ENCODE data around the gene TRPC4AP.

The TRPC4AP gene

DNA sequence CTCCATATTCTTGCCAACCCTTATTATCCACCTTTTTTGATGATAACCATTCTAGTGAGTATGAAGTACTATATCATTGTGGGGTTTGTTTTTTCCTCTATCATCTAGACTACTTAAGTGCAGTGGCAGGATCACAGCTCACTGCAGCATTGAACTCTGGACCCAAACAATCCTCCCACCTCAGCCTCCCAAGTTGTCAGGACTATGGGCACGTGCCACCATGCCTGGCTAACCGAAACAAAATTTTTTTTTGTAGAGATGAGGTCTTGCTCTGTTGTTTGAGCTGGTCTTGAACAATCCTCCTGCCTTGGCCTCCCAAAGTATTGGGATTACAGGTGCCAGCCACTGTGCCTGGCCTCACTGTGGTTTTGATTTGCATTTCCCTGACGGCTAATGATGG lies 67.5 kb downstream of the TRPC4AP start:
- Histone ChIP-seq H3K36me3 (ENCODE audit: low read length) (peaks cover 6% of the 10 kb centered on the region; the same call in 1 of the 2 replicates), H2AFZ (ENCODE audit: low read depth, low read length, severe bottlenecking) (no peak overlapping the region), H4K20me1 (ENCODE audit: low read depth, low read length) (no peaks in the 10 kb centered on the region), H3K9ac (ENCODE audit: low read length) (no peak overlapping the region), H3K9me3 (ENCODE audit: insufficient read depth, low read length) (no peaks in the 10 kb centered on the region), H3K4me3 (ENCODE audit: insufficient read depth, low read length, poor library complexity, severe bottlenecking) (no peak overlapping the region), H3K4me2 (ENCODE audit: low read depth, low read length, poor library complexity, severe bottlenecking) (no peak overlapping the region), H3K27me3 (ENCODE audit: low read length) (no peaks in the 10 kb centered on the region), H3K79me2 (ENCODE audit: insufficient read depth, low read length) (no peaks in the 10 kb centered on the region), H3F3A (ENCODE audit: insufficient read depth) (0 out of 2 replicates have a peak, but pooled peaks cover 4% of the 10 kb centered on the region), H3K27ac (ENCODE audit: low read depth, low read length) (no peak overlapping the region), H3K9me2 (replicated peaks; ENCODE audit: insufficient read depth, low read length) (no peaks in the 10 kb centered on the region)
- TF ChIP-seq, protein P1, sequence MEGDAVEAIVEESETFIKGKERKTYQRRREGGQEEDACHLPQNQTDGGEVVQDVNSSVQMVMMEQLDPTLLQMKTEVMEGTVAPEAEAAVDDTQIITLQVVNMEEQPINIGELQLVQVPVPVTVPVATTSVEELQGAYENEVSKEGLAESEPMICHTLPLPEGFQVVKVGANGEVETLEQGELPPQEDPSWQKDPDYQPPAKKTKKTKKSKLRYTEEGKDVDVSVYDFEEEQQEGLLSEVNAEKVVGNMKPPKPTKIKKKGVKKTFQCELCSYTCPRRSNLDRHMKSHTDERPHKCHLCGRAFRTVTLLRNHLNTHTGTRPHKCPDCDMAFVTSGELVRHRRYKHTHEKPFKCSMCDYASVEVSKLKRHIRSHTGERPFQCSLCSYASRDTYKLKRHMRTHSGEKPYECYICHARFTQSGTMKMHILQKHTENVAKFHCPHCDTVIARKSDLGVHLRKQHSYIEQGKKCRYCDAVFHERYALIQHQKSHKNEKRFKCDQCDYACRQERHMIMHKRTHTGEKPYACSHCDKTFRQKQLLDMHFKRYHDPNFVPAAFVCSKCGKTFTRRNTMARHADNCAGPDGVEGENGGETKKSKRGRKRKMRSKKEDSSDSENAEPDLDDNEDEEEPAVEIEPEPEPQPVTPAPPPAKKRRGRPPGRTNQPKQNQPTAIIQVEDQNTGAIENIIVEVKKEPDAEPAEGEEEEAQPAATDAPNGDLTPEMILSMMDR (IDR thresholded peaks at IDR 0.05; ENCODE audit: insufficient read depth, low read length, poor library complexity, severe bottlenecking): no peak
- no peak for TF ChIP-seq EZH2phosphoT487 (conservative IDR thresholded peaks at IDR 0.05; ENCODE audit: low read length)

DNA sequence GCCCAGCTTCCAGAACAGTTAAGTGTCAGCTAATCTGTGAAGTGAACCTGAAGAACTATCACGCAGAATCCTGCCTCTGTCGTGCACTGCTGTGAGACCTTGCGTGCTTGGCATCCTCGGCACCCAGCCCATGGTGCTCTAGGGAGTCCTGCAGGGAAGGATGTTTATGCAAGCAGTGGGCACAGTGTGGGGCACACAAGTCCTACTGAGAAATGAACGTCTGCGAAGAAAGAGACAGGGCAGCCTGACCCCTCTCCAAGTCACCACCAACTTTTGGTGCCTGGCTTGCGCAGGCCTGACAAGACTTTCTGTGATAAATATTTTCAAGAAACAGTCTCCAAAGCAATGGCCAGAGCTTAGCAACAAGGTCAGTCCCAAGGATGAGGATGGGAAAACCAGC lies 69.0 kb downstream of the TRPC4AP start:
- H3K9ac ChIP-seq (ENCODE audit: low read length): no peak overlapping the region
- no peak overlapping the region for H3K27ac ChIP-seq (ENCODE audit: low read depth, low read length)
- H3F3A ChIP-seq (ENCODE audit: insufficient read depth): 0 out of 2 replicates have a peak, but pooled peaks cover 4% of the 10 kb centered on the region
- no peaks in the 10 kb centered on the region for H3K27me3 ChIP-seq (ENCODE audit: low read length)
- H3K4me2 ChIP-seq (ENCODE audit: low read depth, low read length, poor library complexity, severe bottlenecking): no peak overlapping the region
- H3K9me2 ChIP-seq (replicated peaks; ENCODE audit: insufficient read depth, low read length): no peaks in the 10 kb centered on the region
- peaks cover 6% of the 10 kb centered on the region; the same call in 1 of the 2 replicates for H3K36me3 ChIP-seq (ENCODE audit: low read length)
- H3K9me3 ChIP-seq (ENCODE audit: insufficient read depth, low read length): no peaks in the 10 kb centered on the region
- no peak overlapping the region for H3K4me3 ChIP-seq (ENCODE audit: insufficient read depth, low read length, poor library complexity, severe bottlenecking)
- H3K79me2 ChIP-seq (ENCODE audit: insufficient read depth, low read length): no peaks in the 10 kb centered on the region
- no peaks in the 10 kb centered on the region for H4K20me1 ChIP-seq (ENCODE audit: low read depth, low read length)
- TF ChIP-seq, protein P1 (IDR thresholded peaks at IDR 0.05; ENCODE audit: insufficient read depth, low read length, poor library complexity, severe bottlenecking): no peak
- no peak for TF ChIP-seq EZH2phosphoT487 (conservative IDR thresholded peaks at IDR 0.05; ENCODE audit: low read length)
- H2AFZ ChIP-seq (ENCODE audit: low read depth, low read length, severe bottlenecking): no peak overlapping the region

GRCh38 chr20:35021831-35022230 lies 70.8 kb downstream of the TRPC4AP start:
- Histone ChIP-seq H3K9me2 (replicated peaks; ENCODE audit: insufficient read depth, low read length) (no peaks in the 10 kb centered on the region), H3K27me3 (ENCODE audit: low read length) (no peaks in the 10 kb centered on the region), H3F3A (ENCODE audit: insufficient read depth) (0 out of 2 replicates have a peak, but pooled peaks cover 4% of the 10 kb centered on the region), H3K4me3 (ENCODE audit: insufficient read depth, low read length, poor library complexity, severe bottlenecking) (no peak overlapping the region), H3K79me2 (ENCODE audit: insufficient read depth, low read length) (no peaks in the 10 kb centered on the region), H2AFZ (ENCODE audit: low read depth, low read length, severe bottlenecking) (no peak overlapping the region), H3K9ac (ENCODE audit: low read length) (no peak overlapping the region), H3K9me3 (ENCODE audit: insufficient read depth, low read length) (no peaks in the 10 kb centered on the region), H4K20me1 (ENCODE audit: low read depth, low read length) (no peaks in the 10 kb centered on the region), H3K4me2 (ENCODE audit: low read depth, low read length, poor library complexity, severe bottlenecking) (no peak overlapping the region), H3K36me3 (ENCODE audit: low read length) (peaks cover 6% of the 10 kb centered on the region; the same call in 1 of the 2 replicates), H3K27ac (ENCODE audit: low read depth, low read length) (no peak overlapping the region)
- TF ChIP-seq EZH2phosphoT487 (conservative IDR thresholded peaks at IDR 0.05; ENCODE audit: low read length): no peak
- TF ChIP-seq, protein P1 (IDR thresholded peaks at IDR 0.05; ENCODE audit: insufficient read depth, low read length, poor library complexity, severe bottlenecking): no peak

Measured in SU-DHL-6 (cell line).